Stomach (tissue), 9 donors: ENCODE measurements around the gene PKMYT1. TPM values are rescaled to one million over a fixed set of nuclear protein-coding genes. Genes with fewer than 3 reads are reported as not detected.

Experiments
- DNase-seq, 2 donors: peaks; one replicate each; pipeline versions ENCODE4 v3.0.0 to v3.0.0-alpha.2; 2013 to 2019
- H3K27ac ChIP-seq, 5 donors: fragments of 200-600 bp in 4 of 5; sonication (generic) in 4 of 5; one replicate each; pipeline ENCODE4 v1.5.1; 2013 to 2019; ENCODE audit warnings: mild to moderate bottlenecking in 1 of 5, moderate library complexity in 1 of 5
- H3K27me3 ChIP-seq, 3 donors: fragments of 200-600 bp; sonication (generic); one replicate each; pipeline ENCODE4 v1.5.1; 2017 to 2019; ENCODE audit warnings: mixed run types in 1 of 3
- H3K36me3 ChIP-seq, 4 donors: fragments of 200-600 bp; sonication (generic); 1 replicate in 3 of 4; 2 replicates in 1 of 4; pipeline ENCODE4 v1.5.1; 2016 to 2019
- H3K4me1 ChIP-seq, 4 donors: fragments of 200-600 bp; sonication (generic); one replicate each; pipeline ENCODE4 v1.5.1; 2016 to 2019
- H3K4me3 ChIP-seq, 4 donors: fragments of 200-600 bp; sonication (generic) in 3 of 4; one replicate each; pipeline ENCODE4 v1.5.1; 2016 to 2019; ENCODE audit warnings: mild to moderate bottlenecking in 1 of 4
- H3K9me3 ChIP-seq, 4 donors: fragments of 200-600 bp; sonication (generic); one replicate each; pipeline ENCODE4 v1.5.1; 2016 to 2019
- EP300 ChIP-seq: sonication (generic); formaldehyde crosslinking; IDR thresholded peaks from one replicate; pipeline ENCODE4 v1.6.1; 2017; ENCODE audit warnings: antibody characterized with exemption
- POLR2A ChIP-seq, 4 donors: fragments of 450-650 bp; IDR thresholded peaks; one replicate each; pipeline ENCODE4 v1.6.1; 2016; ENCODE audit warnings: antibody characterized with exemption in 4 of 4, control low read depth in 2 of 4, mild to moderate bottlenecking in 1 of 4, moderate library complexity in 1 of 4
- POLR2AphosphoS5 ChIP-seq, 3 donors: sonication (generic); formaldehyde crosslinking; IDR thresholded peaks; one replicate each; pipeline ENCODE4 v1.6.1; 2016; ENCODE audit warnings: antibody characterized with exemption in 3 of 3
- WGBS, 5 donors: extraction: QIAGEN DNeasy Blood & Tissue Kit in 3 of 5; methylation state at CpG; one replicate each; pipeline versions ENCODE4 v1.1.5 to v1.1.7; 2013 to 2018; 5-methylcytosine and 5-hydroxymethylcytosine counted together
- intact Hi-C: fragments of 100-400 bp; cut with DNase I; formaldehyde crosslinking; loops from one replicate; pipeline ENCODE4 v1.15.1; 2023; ENCODE audit warnings: low total_unique reads
- polyA plus RNA-seq, 3 donors: library from polyadenylated mRNA; stranded (reverse); fragments of 200-250 nt; gene quantifications; one replicate each; pipeline ENCODE4 v1.2.3, GENCODE V29; 2013
- total RNA-seq, 5 donors: library from RNA; depleted of rRNA; stranded (reverse); fragments of >200 nt; gene quantifications; one replicate each; pipeline versions ENCODE4 v1.1.0 to v1.2.3, GENCODE V29; 2014 to 2016
- TF ChIP-seq, protein P1 (sequence below), 7 experiments: fragments of 450-650 bp in 4 of 7; fragments of 200-600 bp in 3 of 7; sonication (generic) in 3 of 7; IDR thresholded peaks; one replicate each; pipeline ENCODE4 v1.5.1; 2016 to 2019; ENCODE audit warnings: antibody characterized with exemption in 7 of 7, control low read depth in 2 of 7, mild to moderate bottlenecking in 1 of 7
- donor health status: healthy with polysubstance abuse.
- donor health status: Bipolar disorder and iron deficiency.
- donor health status: healthy.

PKMYT1 gene
- total and polyA plus RNA-seq, 8 donors, result 1.8 to 19.3 (median 9.5) TPM

DNA sequence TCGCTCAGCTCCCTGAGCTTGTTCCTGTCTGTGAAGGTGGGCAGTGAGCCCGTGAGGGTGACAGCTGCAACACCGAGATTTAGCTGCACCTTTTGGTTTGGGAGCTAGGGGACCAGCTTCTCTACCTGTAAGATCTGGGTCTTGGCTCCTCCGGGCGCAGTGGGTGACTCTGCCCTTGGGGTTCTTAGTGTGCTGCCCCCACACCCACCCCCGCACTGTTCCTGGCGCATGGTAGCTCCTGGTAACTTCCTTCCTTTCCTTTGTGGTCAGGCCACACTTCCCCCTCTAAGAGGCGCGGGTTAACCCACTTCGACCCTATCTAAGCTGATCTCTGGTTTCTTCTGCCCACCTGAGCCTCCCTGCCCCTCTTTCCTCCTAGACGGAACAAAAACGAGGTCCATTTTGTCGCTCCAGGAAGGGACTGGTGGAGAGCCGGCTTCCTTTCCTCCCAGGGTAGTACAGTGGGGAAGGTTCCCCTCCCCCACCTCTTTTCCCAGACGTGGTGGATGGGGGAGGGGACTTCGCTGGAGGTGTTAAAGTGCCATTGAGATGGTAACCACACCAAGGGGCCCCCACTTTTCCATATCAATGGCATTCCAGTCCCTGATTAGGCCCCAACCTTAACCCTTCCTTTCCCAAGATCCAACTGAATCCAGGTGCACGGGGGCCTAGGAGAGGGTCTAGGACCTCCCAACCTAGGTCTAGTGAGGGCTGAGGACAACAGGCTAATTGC lies 27.9 kb upstream of the PKMYT1 start:
- DNase-seq, result peak in 1 of 2 donors; percentile 81
- Histone ChIP-seq H3K27ac (peak overlapping the region in 3 of 5 donors; percentile 3 to 67 (median 55)), H3K27me3 (peaks cover 5 to 90% (median 46%) of the 10 kb centered on the region in 3 donors), H3K9me3 (no peaks in the 10 kb centered on the region), H3K4me1 (peaks cover 36 to 80% (median 52%) of the 10 kb centered on the region in 4 donors), H3K4me3 (peak overlapping the region in 1 of 4 donors; percentile 17), H3K36me3 (no peaks in the 10 kb centered on the region)
- WGBS, 5 donors, result 28 to 41% (median 32%) methylated on average over 14 to 17 of the region's 17 CpGs
- intact Hi-C loops, result no loop called here
- no peak for TF ChIP-seq EP300
- TF ChIP-seq, protein P1, sequence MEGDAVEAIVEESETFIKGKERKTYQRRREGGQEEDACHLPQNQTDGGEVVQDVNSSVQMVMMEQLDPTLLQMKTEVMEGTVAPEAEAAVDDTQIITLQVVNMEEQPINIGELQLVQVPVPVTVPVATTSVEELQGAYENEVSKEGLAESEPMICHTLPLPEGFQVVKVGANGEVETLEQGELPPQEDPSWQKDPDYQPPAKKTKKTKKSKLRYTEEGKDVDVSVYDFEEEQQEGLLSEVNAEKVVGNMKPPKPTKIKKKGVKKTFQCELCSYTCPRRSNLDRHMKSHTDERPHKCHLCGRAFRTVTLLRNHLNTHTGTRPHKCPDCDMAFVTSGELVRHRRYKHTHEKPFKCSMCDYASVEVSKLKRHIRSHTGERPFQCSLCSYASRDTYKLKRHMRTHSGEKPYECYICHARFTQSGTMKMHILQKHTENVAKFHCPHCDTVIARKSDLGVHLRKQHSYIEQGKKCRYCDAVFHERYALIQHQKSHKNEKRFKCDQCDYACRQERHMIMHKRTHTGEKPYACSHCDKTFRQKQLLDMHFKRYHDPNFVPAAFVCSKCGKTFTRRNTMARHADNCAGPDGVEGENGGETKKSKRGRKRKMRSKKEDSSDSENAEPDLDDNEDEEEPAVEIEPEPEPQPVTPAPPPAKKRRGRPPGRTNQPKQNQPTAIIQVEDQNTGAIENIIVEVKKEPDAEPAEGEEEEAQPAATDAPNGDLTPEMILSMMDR (IDR thresholded peaks at IDR 0.05), result no peak
- TF ChIP-seq POLR2A (IDR thresholded peaks at IDR 0.05), result no peak
- TF ChIP-seq POLR2AphosphoS5 (IDR thresholded peaks at IDR 0.05), result no peak

DNA sequence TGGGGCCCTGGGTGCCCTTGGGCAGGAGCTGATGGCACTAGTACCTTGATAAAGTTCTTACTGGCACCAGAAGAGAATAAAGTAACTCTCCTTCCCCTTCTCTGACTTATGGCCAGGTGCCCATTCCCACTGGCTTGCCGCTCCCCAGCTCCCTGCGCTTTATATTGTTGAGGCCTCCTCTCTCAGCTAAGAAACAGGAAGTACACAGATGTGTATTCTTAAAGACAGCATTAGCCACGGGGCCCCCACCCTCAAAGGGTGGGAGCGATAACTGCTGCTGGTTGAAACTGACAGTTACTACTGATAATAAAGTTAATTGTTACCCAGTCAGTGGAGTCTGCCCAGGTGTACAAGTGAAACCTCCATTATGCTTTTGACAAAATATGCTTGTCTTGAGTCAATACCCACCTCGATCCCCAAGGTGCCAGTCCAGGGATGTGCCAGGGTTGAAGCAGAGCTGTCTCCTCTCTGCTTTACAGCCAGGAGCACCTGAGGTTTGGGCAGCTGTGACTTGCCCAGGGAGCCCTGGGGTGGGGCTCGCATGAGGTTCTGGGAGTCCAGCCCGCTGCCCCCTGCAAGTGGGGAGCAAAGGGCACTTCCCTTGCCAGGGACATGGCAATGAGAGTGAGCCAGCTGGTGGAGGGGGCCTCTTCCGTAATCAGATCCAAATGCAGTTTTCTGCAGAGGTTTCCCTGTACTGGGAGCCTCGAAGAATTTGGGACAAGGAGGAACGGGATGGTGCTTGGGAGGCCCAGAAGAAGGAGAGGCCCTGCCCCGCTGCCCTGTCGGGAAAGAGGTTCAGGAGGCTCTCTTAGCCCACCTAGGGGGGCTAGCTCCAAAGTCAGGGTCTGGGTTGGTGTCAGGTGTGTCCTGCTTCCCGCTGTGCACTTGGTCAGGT lies 27.1 kb upstream of the PKMYT1 start:
- peak overlapping the region in 3 of 5 donors; percentile 3 to 67 (median 55) for H3K27ac ChIP-seq
- H3K9me3 ChIP-seq, result no peaks in the 10 kb centered on the region
- H3K36me3 ChIP-seq, result no peaks in the 10 kb centered on the region
- intact Hi-C loops, result no loop called here
- peaks cover 33 to 72% (median 49%) of the 10 kb centered on the region in 4 donors for H3K4me1 ChIP-seq
- TF ChIP-seq EP300, result no peak
- TF ChIP-seq POLR2AphosphoS5 (IDR thresholded peaks at IDR 0.05), result no peak
- TF ChIP-seq, protein P1 (IDR thresholded peaks at IDR 0.05), result no peak
- no peak for TF ChIP-seq POLR2A (IDR thresholded peaks at IDR 0.05)
- peak overlapping the region in 2 of 4 donors; percentile 4 to 17 for H3K4me3 ChIP-seq
- peak in 1 of 2 donors; percentile 79 for DNase-seq
- 37 to 42% (median 38%) methylated on average over 12 to 13 of the region's 13 CpGs for WGBS, 5 donors
- H3K27me3 ChIP-seq, result peaks cover 5 to 82% (median 39%) of the 10 kb centered on the region in 3 donors

DNA sequence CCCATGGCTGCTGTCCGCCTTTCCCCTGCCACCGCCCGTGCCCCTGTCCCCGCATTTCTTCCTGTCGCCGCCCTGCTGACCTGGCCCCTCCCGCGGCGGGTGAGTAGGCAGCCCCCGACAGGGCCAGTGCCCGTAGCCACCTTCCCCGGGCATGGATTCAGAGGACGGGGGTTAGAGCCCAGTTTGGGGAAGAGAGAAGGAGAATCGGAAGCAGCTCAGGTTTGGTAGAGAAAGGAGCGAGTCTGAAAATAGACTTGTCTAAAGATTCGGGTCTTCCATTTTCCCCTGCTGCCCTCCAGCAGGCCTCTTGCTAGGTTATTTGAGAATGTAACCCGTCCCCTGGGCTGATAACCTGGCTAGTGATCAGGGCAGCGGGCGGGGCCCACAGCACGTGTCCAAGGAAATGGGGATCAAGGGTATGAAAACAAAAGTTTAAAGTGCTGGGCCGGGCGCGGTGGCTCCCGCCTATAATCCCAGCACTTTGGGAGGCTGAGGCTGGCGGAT lies 24.6 kb upstream of the PKMYT1 start:
- Histone ChIP-seq H3K27me3 (peaks cover 0 to 74% (median 22%) of the 10 kb centered on the region in 3 donors), H3K36me3 (no peaks in the 10 kb centered on the region), H3K4me1 (peaks cover 21 to 58% (median 39%) of the 10 kb centered on the region in 4 donors), H3K4me3 (peak overlapping the region; percentile 34 to 46 (median 40)), H3K9me3 (no peaks in the 10 kb centered on the region), H3K27ac (peak overlapping the region; percentile 45 to 84 (median 74))
- DNase-seq, result peak; percentile 56 to 76
- TF ChIP-seq, protein P1 (IDR thresholded peaks at IDR 0.05), result no peak
- peak in 1 of 3 donors; percentile 5 for TF ChIP-seq POLR2AphosphoS5 (IDR thresholded peaks at IDR 0.05)
- intact Hi-C loops, result no loop called here
- 4 to 8% (median 5%) methylated on average over 20 to 25 of the region's 25 CpGs for WGBS, 5 donors

DNA sequence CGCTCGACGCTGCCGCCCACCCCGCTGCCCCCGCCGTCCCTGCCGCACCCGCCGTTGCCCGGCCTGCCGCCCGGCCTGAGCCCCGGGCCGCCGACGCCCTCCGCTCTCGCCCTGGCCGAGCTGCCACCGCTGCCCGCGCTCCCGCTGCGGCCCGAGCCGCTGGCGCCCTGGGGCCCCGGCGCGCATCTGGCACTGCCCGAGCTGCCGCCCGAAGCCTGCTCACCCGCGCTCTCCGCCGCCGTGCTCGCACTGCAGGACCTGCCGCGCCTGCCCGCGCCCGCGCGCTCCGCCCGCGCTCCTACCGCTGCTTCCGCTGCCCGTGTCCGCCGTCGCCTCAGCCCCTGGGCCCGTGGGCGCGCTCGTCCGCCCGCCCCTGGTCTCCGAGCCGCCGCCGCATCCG lies 24.1 kb upstream of the PKMYT1 start:
- Histone ChIP-seq H3K27me3 (peaks cover 0 to 74% (median 17%) of the 10 kb centered on the region in 3 donors), H3K4me3 (peak overlapping the region; percentile 22 to 46 (median 34)), H3K36me3 (no peaks in the 10 kb centered on the region), H3K27ac (peak overlapping the region in 3 of 5 donors; percentile 45 to 84 (median 82)), H3K4me1 (peaks cover 21 to 53% (median 35%) of the 10 kb centered on the region in 4 donors), H3K9me3 (no peaks in the 10 kb centered on the region)
- TF ChIP-seq EP300 (no peak), POLR2AphosphoS5 (IDR thresholded peaks at IDR 0.05) (no peak), POLR2A (IDR thresholded peaks at IDR 0.05) (no peak)
- TF ChIP-seq, protein P1 (IDR thresholded peaks at IDR 0.05), result no peak
- WGBS, 5 donors, result 0 to 2% (median 1%) methylated on average over 4 to 65 of the region's 67 CpGs
- DNase-seq, result peak in 1 of 2 donors; percentile 62
- intact Hi-C loops, result no loop called here
